A549 (cell line): ENCODE results near the gene UBA52. TPM values are rescaled to one million over a fixed set of nuclear protein-coding genes. Genes with fewer than 3 reads are reported as not detected.

Experiments used
- ATAC-seq, 2 experiments: fragments of 200-7000 bp in 1 of 2; fragments of >200 bp in 1 of 2; cut with Nextera tagmentation in 1 of 2; cut with Tn5 transposase in 1 of 2; 3 replicates each; pipeline versions ENCODE4 v1.8.0 to v1.9.1; 2018 to 2020; ENCODE audit warnings: mild to moderate bottlenecking in 1 of 2, moderate library complexity in 1 of 2
- CTCF ChIA-PET: fragments of 300-600 bp; sonication (Branson Sonifier 250); formaldehyde crosslinking; extraction: SDS; loops from one replicate; lab custom pipeline; 2021; ENCODE audit warnings: antibody characterized with exemption, inconsistent platforms; lab: Yijun Ruan, JAX
- POLR2A ChIA-PET: fragments of 350-600 bp; formaldehyde crosslinking; extraction: SDS; loops from one replicate; lab custom pipeline; 2021; ENCODE audit warnings: antibody characterized with exemption, inconsistent platforms; lab: Yijun Ruan, JAX
- DNase-seq, 2 experiments: peaks; one replicate each; pipeline versions ENCODE4 v3.0.0 to v3.0.0-alpha.2; 2011 to 2016; ENCODE audit warnings: low read depth in 1 of 2, low spot score in 1 of 2
- FAIRE-seq: peaks from 2 replicates; lab custom pipeline; 2011; peaks lifted over from hg19 to GRCh38; lab: Jason Lieb, UNC
- H3K27ac ChIP-seq, 2 experiments: fragments of >200 bp; sonication (Bioruptor Twin); formaldehyde crosslinking; 3 replicates each; pipeline ENCODE4 v1.5.1; 2016 to 2017
- H3K4me1 ChIP-seq: fragments of >200 bp; sonication (Bioruptor Twin); formaldehyde crosslinking; 3 replicates; pipeline ENCODE4 v1.6.1; 2016
- H3K4me2 ChIP-seq: fragments of >200 bp; sonication (Bioruptor Twin); formaldehyde crosslinking; 3 replicates; pipeline ENCODE4 v1.6.1; 2016
- H3K4me3 ChIP-seq: fragments of >200 bp; sonication (Bioruptor Twin); formaldehyde crosslinking; 3 replicates; pipeline ENCODE4 v1.5.1; 2016
- H3K9me3 ChIP-seq: fragments of >200 bp; sonication (Bioruptor Twin); formaldehyde crosslinking; 3 replicates; pipeline ENCODE4 v1.6.1; 2016
- CEBPB ChIP-seq, 2 experiments: fragments of >200 bp in 1 of 2; sonication (Bioruptor Twin) in 1 of 2; formaldehyde crosslinking in 1 of 2; IDR thresholded peaks; 2 replicates each; pipeline ENCODE4 v1.6.1; 2012 to 2016
- CHD4 ChIP-seq: fragments of 200-600 bp; sonication (generic); IDR thresholded peaks from 2 replicates; pipeline ENCODE4 v1.6.1; 2016; ENCODE audit warnings: antibody characterized with exemption, mild to moderate bottlenecking, borderline replicate concordance
- EHF ChIP-seq: fragments of 250-450 bp; sonication (Bioruptor Pico); IDR thresholded peaks from 2 replicates; pipeline ENCODE4 v1.5.0; 2020; ENCODE audit warnings: mild to moderate bottlenecking
- EHMT2 ChIP-seq: fragments of 200-600 bp; sonication (generic); IDR thresholded peaks from 2 replicates; pipeline ENCODE4 v1.6.1; 2016; ENCODE audit warnings: antibody characterized with exemption, low read depth, mild to moderate bottlenecking, moderate library complexity
- EP300 ChIP-seq, 2 experiments: fragments of >200 bp; sonication (Bioruptor Twin); formaldehyde crosslinking; IDR thresholded peaks; 2 replicates in 1 of 2; 3 replicates in 1 of 2; pipeline ENCODE4 v1.6.1; 2016 to 2017
- ESRRA ChIP-seq: fragments of 150-350 bp; IDR thresholded peaks from 2 replicates; pipeline ENCODE4 v1.6.1; 2014; ENCODE audit warnings: mild to moderate bottlenecking, low read length, borderline replicate concordance
- FOXS1 ChIP-seq: fragments of 250-450 bp; sonication (Bioruptor Pico); IDR thresholded peaks from 2 replicates; pipeline ENCODE4 v1.5.0; 2020; ENCODE audit warnings: mild to moderate bottlenecking, moderate library complexity
- HDAC2 ChIP-seq: fragments of 200-600 bp; sonication (generic); IDR thresholded peaks from 2 replicates; pipeline ENCODE4 v1.6.1; 2016
- HOXB5 ChIP-seq: fragments of 250-450 bp; sonication (Bioruptor Pico); IDR thresholded peaks from 2 replicates; pipeline ENCODE4 v1.5.0; 2020; ENCODE audit warnings: mild to moderate bottlenecking, moderate library complexity
- JUN ChIP-seq, 2 experiments: fragments of >200 bp; sonication (Bioruptor Twin); formaldehyde crosslinking; IDR thresholded peaks; 2 replicates in 1 of 2; 3 replicates in 1 of 2; pipeline ENCODE4 v1.6.1; 2016 to 2017
- JUNB ChIP-seq: fragments of >200 bp; sonication (Bioruptor Twin); formaldehyde crosslinking; IDR thresholded peaks from 2 replicates; pipeline ENCODE4 v1.6.1; 2016
- KDM1A ChIP-seq: fragments of 200-600 bp; sonication (generic); IDR thresholded peaks from 2 replicates; pipeline ENCODE4 v1.6.1; 2016; ENCODE audit warnings: low read depth, mild to moderate bottlenecking
- MAZ ChIP-seq: fragments of 150-350 bp; IDR thresholded peaks from 2 replicates; pipeline ENCODE4 v1.6.1; 2014; ENCODE audit warnings: antibody characterized with exemption, low read depth, low read length, borderline replicate concordance
- NFE2L2 ChIP-seq: fragments of 150-350 bp; conservative IDR thresholded peaks from 2 replicates; pipeline ENCODE4 v1.6.1; 2014; ENCODE audit warnings: low read length
- PHF8 ChIP-seq: fragments of 200-600 bp; sonication (generic); IDR thresholded peaks from 2 replicates; pipeline ENCODE4 v1.6.1; 2016; ENCODE audit warnings: low read depth, mild to moderate bottlenecking, antibody characterized with exemption, moderate library complexity, borderline replicate concordance
- TFCP2L1 ChIP-seq: fragments of 250-450 bp; sonication (Bioruptor Pico); IDR thresholded peaks from 2 replicates; pipeline ENCODE4 v1.5.0; 2021; ENCODE audit warnings: mild to moderate bottlenecking
- WGBS: methylation state at CpG from one replicate; pipeline ENCODE4 v1.1.6; 2017; ENCODE audit errors: missing lambda C conversion rate; 5-methylcytosine and 5-hydroxymethylcytosine counted together
- polyA plus RNA-seq, 4 experiments: library from polyadenylated mRNA; depleted of rRNA in 3 of 4; stranded (reverse); fragments of >200 nt; fragmentation: RNase III in 1 of 4; extraction: RNeasy Plus Mini Kit Qiagen cat#74134 plus additional on column Dnase treatment in 1 of 4; gene quantifications; 2 replicates in 3 of 4; 3 replicates in 1 of 4; pipeline ENCODE4 v1.2.3, GENCODE V29; 2011 to 2017
- TF ChIP-seq, protein P1 (sequence below): fragments of >200 bp; sonication (Bioruptor Twin); formaldehyde crosslinking; IDR thresholded peaks from 3 replicates; pipeline ENCODE4 v1.5.1; 2016
- TF ChIP-seq, protein P2 (sequence below): IDR thresholded peaks from 2 replicates; pipeline ENCODE4 v1.6.1; 2012
- TF ChIP-seq, protein P3 (sequence below): fragments of 150-350 bp; IDR thresholded peaks from 2 replicates; pipeline ENCODE4 v1.6.1; 2014; ENCODE audit warnings: low read depth, mild to moderate bottlenecking, low read length
- TF ChIP-seq, protein P4 (sequence below): fragments of 200-600 bp; sonication (generic); IDR thresholded peaks from 2 replicates; pipeline ENCODE4 v1.6.1; 2016; ENCODE audit warnings: antibody characterized with exemption, mild to moderate bottlenecking, moderate library complexity
- TF ChIP-seq, protein P5 (sequence below): fragments of >200 bp; sonication (Bioruptor Twin); formaldehyde crosslinking; IDR thresholded peaks from 3 replicates; pipeline ENCODE4 v1.6.1; 2016
- TF ChIP-seq, protein P6 (sequence below): IDR thresholded peaks from 2 replicates; pipeline ENCODE4 v1.6.1; 2012; ENCODE audit warnings: low read depth, borderline replicate concordance
- TF ChIP-seq, protein P7 (sequence below): IDR thresholded peaks from 2 replicates; pipeline ENCODE4 v1.6.1; 2012

UBA52 gene
- polyA plus RNA-seq, 2 of the 4 experiments (the other 2 are of a cell fraction) = 888 to 942 TPM

DNA sequence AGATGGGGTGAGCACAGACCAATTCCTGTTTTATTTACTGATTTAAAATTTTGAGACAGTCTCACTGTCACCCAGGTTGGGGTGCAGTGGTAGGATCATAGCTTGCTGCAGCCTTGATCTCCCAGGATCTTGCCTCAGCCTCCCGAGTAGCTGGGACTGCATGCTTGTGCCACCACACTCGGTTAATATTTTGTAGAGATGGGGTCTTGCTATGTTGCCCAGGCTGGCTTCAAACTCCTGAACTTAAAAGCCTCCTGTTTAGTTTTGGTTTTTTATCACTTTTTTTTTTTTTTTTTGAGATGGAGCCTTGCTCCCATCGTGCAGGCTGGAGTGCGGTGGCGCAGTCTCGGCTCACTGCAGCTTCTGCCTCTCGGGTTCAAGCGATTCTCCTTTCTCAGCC, 4.7 kb downstream of the UBA52 start (continued):
- TF ChIP-seq, protein P1, sequence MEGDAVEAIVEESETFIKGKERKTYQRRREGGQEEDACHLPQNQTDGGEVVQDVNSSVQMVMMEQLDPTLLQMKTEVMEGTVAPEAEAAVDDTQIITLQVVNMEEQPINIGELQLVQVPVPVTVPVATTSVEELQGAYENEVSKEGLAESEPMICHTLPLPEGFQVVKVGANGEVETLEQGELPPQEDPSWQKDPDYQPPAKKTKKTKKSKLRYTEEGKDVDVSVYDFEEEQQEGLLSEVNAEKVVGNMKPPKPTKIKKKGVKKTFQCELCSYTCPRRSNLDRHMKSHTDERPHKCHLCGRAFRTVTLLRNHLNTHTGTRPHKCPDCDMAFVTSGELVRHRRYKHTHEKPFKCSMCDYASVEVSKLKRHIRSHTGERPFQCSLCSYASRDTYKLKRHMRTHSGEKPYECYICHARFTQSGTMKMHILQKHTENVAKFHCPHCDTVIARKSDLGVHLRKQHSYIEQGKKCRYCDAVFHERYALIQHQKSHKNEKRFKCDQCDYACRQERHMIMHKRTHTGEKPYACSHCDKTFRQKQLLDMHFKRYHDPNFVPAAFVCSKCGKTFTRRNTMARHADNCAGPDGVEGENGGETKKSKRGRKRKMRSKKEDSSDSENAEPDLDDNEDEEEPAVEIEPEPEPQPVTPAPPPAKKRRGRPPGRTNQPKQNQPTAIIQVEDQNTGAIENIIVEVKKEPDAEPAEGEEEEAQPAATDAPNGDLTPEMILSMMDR = no peak
- no peak for TF ChIP-seq EP300 (IDR thresholded peaks at IDR 0.05)
- no peak for TF ChIP-seq HDAC2
- TF ChIP-seq, all 56 proteins: peak for 0

DNA sequence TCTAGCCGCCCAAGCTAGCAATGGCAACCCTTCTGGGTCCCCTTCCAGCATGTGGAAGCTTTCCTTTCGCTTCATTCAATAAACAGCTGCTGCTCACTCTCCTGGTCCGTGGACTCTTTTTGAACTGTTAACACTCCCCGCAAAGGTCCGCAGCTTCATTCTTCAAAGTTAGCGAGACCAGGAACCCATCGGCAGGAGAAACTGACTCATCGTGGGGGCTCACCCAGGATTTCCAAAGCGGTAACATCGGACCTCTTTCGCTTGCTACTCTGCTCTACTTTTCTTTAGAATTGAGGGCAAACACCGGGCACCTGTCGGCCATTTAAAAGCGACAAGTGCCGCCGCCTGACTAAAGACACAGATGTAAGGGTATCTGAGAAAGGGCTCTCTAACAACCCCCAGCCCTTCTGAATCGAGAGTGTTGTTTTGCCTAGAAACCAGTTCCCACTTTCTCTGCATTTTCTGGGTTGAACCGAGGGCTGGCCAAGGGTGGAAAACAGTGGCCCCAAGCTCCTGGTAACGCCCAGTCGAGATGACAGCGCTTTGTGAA, 5.8 kb downstream of the UBA52 start:
- 93% methylated on average over 20 of the region's 21 CpGs for WGBS
- ChIA-PET POLR2A (interaction anchor here (0.6 kb wide), 1 partner anchor 62 kb away, joined by 3 read pairs; no protein-coding TSS in a partner anchor), CTCF (interaction anchor here (1.6 to 3.8 kb wide), 3 partner anchors 11 to 269 kb away, joined by 3 to 22 read pairs (median 4); partner anchors contain the start of gene REX1BD)
- FAIRE-seq = no peak
- Histone ChIP-seq H3K4me3 (no peak overlapping the region), H3K4me1 (peaks cover 14% of the 10 kb centered on the region), H3K27ac (no peak overlapping the region), H3K9me3 (no peaks in the 10 kb centered on the region), H3K4me2 (no peak overlapping the region)
- DNase-seq = no peak
- no peak for ATAC-seq
- TF ChIP-seq, protein P2, sequence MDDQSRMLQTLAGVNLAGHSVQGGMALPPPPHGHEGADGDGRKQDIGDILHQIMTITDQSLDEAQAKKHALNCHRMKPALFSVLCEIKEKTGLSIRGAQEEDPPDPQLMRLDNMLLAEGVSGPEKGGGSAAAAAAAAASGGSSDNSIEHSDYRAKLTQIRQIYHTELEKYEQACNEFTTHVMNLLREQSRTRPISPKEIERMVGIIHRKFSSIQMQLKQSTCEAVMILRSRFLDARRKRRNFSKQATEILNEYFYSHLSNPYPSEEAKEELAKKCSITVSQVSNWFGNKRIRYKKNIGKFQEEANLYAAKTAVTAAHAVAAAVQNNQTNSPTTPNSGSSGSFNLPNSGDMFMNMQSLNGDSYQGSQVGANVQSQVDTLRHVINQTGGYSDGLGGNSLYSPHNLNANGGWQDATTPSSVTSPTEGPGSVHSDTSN = no peak
- TF ChIP-seq, protein P3, sequence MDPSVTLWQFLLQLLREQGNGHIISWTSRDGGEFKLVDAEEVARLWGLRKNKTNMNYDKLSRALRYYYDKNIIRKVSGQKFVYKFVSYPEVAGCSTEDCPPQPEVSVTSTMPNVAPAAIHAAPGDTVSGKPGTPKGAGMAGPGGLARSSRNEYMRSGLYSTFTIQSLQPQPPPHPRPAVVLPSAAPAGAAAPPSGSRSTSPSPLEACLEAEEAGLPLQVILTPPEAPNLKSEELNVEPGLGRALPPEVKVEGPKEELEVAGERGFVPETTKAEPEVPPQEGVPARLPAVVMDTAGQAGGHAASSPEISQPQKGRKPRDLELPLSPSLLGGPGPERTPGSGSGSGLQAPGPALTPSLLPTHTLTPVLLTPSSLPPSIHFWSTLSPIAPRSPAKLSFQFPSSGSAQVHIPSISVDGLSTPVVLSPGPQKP = no peak
- TF ChIP-seq JUN (IDR thresholded peaks at IDR 0.05) (no peak), HOXB5 (CRISPR knock-in tag) (no peak), NFE2L2 (no peak), EHF (no peak), JUNB (no peak), FOXS1 (CRISPR knock-in tag) (no peak), CEBPB (IDR thresholded peaks at IDR 0.05) (no peak), TFCP2L1 (CRISPR knock-in tag) (no peak), EHMT2 (no peak), PHF8 (no peak), KDM1A (no peak), MAZ (no peak), ESRRA (no peak), CHD4 (no peak)
- TF ChIP-seq, protein P4, sequence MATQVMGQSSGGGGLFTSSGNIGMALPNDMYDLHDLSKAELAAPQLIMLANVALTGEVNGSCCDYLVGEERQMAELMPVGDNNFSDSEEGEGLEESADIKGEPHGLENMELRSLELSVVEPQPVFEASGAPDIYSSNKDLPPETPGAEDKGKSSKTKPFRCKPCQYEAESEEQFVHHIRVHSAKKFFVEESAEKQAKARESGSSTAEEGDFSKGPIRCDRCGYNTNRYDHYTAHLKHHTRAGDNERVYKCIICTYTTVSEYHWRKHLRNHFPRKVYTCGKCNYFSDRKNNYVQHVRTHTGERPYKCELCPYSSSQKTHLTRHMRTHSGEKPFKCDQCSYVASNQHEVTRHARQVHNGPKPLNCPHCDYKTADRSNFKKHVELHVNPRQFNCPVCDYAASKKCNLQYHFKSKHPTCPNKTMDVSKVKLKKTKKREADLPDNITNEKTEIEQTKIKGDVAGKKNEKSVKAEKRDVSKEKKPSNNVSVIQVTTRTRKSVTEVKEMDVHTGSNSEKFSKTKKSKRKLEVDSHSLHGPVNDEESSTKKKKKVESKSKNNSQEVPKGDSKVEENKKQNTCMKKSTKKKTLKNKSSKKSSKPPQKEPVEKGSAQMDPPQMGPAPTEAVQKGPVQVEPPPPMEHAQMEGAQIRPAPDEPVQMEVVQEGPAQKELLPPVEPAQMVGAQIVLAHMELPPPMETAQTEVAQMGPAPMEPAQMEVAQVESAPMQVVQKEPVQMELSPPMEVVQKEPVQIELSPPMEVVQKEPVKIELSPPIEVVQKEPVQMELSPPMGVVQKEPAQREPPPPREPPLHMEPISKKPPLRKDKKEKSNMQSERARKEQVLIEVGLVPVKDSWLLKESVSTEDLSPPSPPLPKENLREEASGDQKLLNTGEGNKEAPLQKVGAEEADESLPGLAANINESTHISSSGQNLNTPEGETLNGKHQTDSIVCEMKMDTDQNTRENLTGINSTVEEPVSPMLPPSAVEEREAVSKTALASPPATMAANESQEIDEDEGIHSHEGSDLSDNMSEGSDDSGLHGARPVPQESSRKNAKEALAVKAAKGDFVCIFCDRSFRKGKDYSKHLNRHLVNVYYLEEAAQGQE = no peak
- TF ChIP-seq, protein P5, sequence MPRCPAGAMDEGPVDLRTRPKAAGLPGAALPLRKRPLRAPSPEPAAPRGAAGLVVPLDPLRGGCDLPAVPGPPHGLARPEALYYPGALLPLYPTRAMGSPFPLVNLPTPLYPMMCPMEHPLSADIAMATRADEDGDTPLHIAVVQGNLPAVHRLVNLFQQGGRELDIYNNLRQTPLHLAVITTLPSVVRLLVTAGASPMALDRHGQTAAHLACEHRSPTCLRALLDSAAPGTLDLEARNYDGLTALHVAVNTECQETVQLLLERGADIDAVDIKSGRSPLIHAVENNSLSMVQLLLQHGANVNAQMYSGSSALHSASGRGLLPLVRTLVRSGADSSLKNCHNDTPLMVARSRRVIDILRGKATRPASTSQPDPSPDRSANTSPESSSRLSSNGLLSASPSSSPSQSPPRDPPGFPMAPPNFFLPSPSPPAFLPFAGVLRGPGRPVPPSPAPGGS = no peak
- TF ChIP-seq, protein P6, sequence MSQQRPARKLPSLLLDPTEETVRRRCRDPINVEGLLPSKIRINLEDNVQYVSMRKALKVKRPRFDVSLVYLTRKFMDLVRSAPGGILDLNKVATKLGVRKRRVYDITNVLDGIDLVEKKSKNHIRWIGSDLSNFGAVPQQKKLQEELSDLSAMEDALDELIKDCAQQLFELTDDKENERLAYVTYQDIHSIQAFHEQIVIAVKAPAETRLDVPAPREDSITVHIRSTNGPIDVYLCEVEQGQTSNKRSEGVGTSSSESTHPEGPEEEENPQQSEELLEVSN = no peak
- TF ChIP-seq, protein P7, sequence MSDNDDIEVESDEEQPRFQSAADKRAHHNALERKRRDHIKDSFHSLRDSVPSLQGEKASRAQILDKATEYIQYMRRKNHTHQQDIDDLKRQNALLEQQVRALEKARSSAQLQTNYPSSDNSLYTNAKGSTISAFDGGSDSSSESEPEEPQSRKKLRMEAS = no peak
